Measurements from ENCODE around the gene PLCB1.

The PLCB1 gene

DNA sequence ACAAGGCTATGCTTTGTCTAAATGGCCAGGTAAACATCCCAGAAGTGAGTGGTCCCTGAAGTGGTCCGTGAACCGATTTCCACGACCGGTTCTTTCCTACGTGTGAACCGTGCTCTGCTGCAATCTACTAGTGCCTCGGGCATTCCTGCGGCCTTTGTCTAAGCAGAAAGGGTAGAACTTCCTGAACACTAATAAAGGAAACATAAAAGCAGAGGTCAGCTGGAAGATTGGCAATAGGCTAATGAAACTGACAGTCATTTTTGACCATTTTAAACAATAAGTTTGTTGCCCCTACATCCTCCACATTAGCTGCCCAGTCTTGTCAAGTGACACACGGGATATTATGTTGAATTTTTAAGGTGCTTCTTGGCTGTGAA is 410.0 kb downstream of the PLCB1 start:
- no peaks in the 10 kb centered on the region for H3K9me3 ChIP-seq (ENCODE audit: control insufficient read depth, low read length)
- H3K36me3 ChIP-seq (ENCODE audit: control insufficient read depth, insufficient read depth, low read length): no peaks in the 10 kb centered on the region
- H3K4me1 ChIP-seq (ENCODE audit: control insufficient read depth, insufficient read depth, low read length, poor library complexity, severe bottlenecking): no peaks in the 10 kb centered on the region
- no peak overlapping the region for H3K4me3 ChIP-seq (ENCODE audit: extremely low read depth, insufficient read depth, low read length, poor library complexity, severe bottlenecking)
- H3K27ac ChIP-seq (ENCODE audit: low read depth, low read length, severe bottlenecking): no peak overlapping the region
- 92 to 100% methylated on average over 1 to 4 of the region's 9 CpGs for WGBS, 2 experiments (ENCODE audit: insufficient coverage in 2 of 2)

DNA sequence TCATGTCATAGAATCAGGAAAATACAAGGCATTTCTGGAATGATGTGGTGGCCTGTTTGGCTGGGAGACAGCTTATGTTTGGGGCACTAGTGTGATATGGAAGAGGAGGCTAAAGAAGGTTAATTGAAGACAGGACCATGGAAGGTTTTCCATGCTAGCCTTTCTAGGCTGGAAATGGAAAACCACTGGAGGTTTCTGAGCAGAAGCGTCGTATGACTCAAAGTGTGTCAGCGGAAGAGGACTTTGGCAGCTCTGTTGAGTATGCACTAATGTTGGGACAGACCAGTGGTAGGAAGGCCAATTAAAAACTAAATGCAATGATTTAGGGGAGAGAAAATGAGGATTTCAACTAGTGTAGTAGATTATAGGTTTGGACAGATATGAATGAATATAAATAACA is 413.1 kb downstream of the PLCB1 start:
- Histone ChIP-seq H3K27ac (ENCODE audit: low read depth, low read length, severe bottlenecking) (no peak overlapping the region), H3K36me3 (ENCODE audit: control insufficient read depth, insufficient read depth, low read length) (no peaks in the 10 kb centered on the region), H3K4me3 (ENCODE audit: extremely low read depth, insufficient read depth, low read length, poor library complexity, severe bottlenecking) (no peak overlapping the region), H3K9me3 (ENCODE audit: control insufficient read depth, low read length) (no peaks in the 10 kb centered on the region), H3K4me1 (ENCODE audit: control insufficient read depth, insufficient read depth, low read length, poor library complexity, severe bottlenecking) (no peaks in the 10 kb centered on the region)
- WGBS, 2 experiments (ENCODE audit: insufficient coverage in 2 of 2): 87 to 98% methylated on average over 3 of the region's 3 CpGs

DNA sequence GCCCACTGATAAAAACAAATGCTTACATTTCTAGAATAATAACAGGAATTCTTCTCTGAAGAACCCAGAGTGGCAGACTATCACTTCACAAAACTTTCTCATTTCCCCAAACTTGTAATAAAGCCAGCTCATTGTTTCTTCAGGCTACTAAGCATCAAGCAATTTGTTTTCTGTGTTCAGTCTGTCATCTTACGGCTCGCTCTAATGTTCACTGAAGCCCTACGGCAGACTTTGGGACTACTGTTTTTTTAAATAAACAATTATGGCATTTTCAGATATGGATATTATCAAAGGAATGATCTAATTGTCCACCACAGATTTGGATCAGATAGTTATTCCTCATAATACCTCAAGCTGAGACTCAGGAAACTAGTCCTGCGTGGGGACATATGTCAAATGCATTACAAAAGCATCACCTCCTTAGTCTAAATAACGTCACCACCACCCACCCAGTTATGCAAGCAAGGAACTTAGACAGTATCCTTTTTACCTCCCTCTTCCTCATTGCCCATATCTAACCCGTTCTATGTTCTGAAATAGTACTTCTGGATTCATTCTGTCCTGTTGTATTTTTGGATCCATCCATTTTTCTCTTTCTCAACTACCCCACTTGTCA is 415.1 kb downstream of the PLCB1 start:
- Histone ChIP-seq H3K9me3 (ENCODE audit: control insufficient read depth, low read length) (no peaks in the 10 kb centered on the region), H3K27ac (ENCODE audit: low read depth, low read length, severe bottlenecking) (no peak overlapping the region), H3K36me3 (ENCODE audit: control insufficient read depth, insufficient read depth, low read length) (no peaks in the 10 kb centered on the region), H3K4me1 (ENCODE audit: control insufficient read depth, insufficient read depth, low read length, poor library complexity, severe bottlenecking) (no peaks in the 10 kb centered on the region), H3K4me3 (ENCODE audit: extremely low read depth, insufficient read depth, low read length, poor library complexity, severe bottlenecking) (no peak overlapping the region)
- WGBS, 2 experiments (ENCODE audit: insufficient coverage in 2 of 2): 86 to 89% methylated on average over 2 to 5 of the region's 6 CpGs

DNA sequence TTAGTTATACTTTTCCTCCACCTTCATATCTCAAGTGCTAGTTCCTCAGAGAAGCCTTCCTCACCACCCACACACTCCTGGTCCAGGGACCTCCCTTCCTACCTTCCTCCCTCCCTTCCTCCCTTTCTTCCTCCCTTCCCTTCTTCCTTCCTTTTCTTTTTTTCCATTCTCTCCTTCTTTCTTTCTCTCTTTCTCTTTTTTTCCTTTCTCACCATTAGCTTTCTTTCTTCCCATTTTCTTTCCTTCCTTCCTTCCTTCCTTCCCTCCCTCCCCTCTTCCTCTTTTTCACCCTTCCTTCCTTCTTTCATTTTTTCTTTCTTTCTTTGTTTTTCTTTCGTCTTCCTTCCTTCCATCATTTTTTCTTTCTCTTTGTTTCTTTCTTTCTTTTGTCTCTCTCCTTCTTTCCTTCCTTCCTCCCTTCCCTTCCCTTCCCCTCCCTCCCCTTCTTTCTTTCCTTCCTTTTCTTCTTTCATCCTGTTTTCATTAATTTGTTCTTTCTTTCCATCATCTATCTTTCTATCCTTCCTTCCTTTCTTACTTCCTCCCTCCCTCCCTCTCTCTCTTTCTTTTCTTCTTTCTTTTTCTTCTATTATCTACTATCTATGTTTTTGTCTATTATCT is 416.0 kb downstream of the PLCB1 start:
- H3K36me3 ChIP-seq (ENCODE audit: control insufficient read depth, insufficient read depth, low read length): no peaks in the 10 kb centered on the region
- H3K27ac ChIP-seq (ENCODE audit: low read depth, low read length, severe bottlenecking): no peak overlapping the region
- no peaks in the 10 kb centered on the region for H3K9me3 ChIP-seq (ENCODE audit: control insufficient read depth, low read length)
- H3K4me1 ChIP-seq (ENCODE audit: control insufficient read depth, insufficient read depth, low read length, poor library complexity, severe bottlenecking): no peaks in the 10 kb centered on the region
- H3K4me3 ChIP-seq (ENCODE audit: extremely low read depth, insufficient read depth, low read length, poor library complexity, severe bottlenecking): no peak overlapping the region
- 86 to 89% methylated on average over 1 of the region's 1 CpG for WGBS, 2 experiments (ENCODE audit: insufficient coverage in 2 of 2)

- Histone ChIP-seq H3K4me3 (ENCODE audit: extremely low read depth, insufficient read depth, low read length, poor library complexity, severe bottlenecking) (no peak overlapping the region), H3K36me3 (ENCODE audit: control insufficient read depth, insufficient read depth, low read length) (no peaks in the 10 kb centered on the region), H3K27ac (ENCODE audit: low read depth, low read length, severe bottlenecking) (no peak overlapping the region), H3K9me3 (ENCODE audit: control insufficient read depth, low read length) (no peaks in the 10 kb centered on the region), H3K4me1 (ENCODE audit: control insufficient read depth, insufficient read depth, low read length, poor library complexity, severe bottlenecking) (no peaks in the 10 kb centered on the region)
- WGBS, 2 experiments (ENCODE audit: insufficient coverage in 2 of 2): 81 to 96% methylated on average over 3 of the region's 3 CpGs
These were observed 417.1 kb downstream of the PLCB1 start for GRCh38 chr20:8549192-8549591.

DNA sequence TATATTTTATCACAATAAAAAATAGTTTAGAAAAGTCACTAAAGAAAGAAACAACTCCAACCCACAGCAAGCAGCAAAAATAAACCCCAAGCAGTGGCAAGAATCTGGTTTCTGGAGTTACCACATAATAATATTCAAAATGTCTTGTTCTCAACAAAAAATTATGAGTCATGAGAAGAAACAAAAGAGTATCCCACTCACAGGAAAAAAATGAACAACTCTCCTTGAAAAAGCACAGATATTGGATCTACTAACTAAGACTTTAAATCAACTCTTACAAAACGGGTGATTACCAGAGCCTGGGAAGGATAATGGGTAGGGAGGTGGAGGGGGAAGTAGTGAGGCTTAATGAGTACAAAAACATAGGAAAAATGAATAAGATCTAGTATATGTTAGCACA is 425.6 kb downstream of the PLCB1 start:
- no CpG with 5 or more reads among the region's 1 CpG for WGBS, 2 experiments (ENCODE audit: insufficient coverage in 2 of 2)
- H3K4me1 ChIP-seq (ENCODE audit: control insufficient read depth, insufficient read depth, low read length, poor library complexity, severe bottlenecking): no peaks in the 10 kb centered on the region
- no peaks in the 10 kb centered on the region for H3K36me3 ChIP-seq (ENCODE audit: control insufficient read depth, insufficient read depth, low read length)
- no peaks in the 10 kb centered on the region for H3K9me3 ChIP-seq (ENCODE audit: control insufficient read depth, low read length)
- no peak overlapping the region for H3K27ac ChIP-seq (ENCODE audit: low read depth, low read length, severe bottlenecking)
- no peak overlapping the region for H3K4me3 ChIP-seq (ENCODE audit: extremely low read depth, insufficient read depth, low read length, poor library complexity, severe bottlenecking)

GRCh38 chr20:8562356-8562755 is 430.3 kb downstream of the PLCB1 start:
- WGBS, 2 experiments (ENCODE audit: insufficient coverage in 2 of 2): 83 to 96% methylated on average over 2 of the region's 3 CpGs
- H3K27ac ChIP-seq (ENCODE audit: low read depth, low read length, severe bottlenecking): no peak overlapping the region
- no peaks in the 10 kb centered on the region for H3K36me3 ChIP-seq (ENCODE audit: control insufficient read depth, insufficient read depth, low read length)

DNA sequence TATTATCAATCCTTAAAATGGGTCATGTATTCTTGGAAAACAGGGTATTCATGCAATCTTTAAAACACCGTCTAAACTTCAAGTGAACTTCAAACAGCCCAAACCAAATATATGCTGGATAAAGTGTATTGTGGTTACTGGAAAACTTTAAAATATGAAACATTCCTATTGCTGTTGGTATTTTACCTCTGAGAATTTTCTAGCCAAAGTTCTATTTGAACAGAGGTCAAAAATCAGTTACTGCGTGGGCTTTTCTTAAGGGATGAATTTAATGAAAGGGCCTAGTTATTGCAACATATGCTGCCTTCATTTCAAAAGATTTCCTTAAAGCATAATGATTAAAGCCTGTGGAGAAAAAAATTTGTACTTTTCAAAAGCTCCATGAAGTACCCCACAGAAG is 436.0 kb downstream of the PLCB1 start:
- WGBS, 2 experiments (ENCODE audit: insufficient coverage in 2 of 2): 100% methylated on average over 1 of the region's 2 CpGs; no CpG with 5 or more reads in 1 of the 2 experiments
- Histone ChIP-seq H3K9me3 (ENCODE audit: control insufficient read depth, low read length) (no peaks in the 10 kb centered on the region), H3K4me1 (ENCODE audit: control insufficient read depth, insufficient read depth, low read length, poor library complexity, severe bottlenecking) (no peaks in the 10 kb centered on the region), H3K27ac (ENCODE audit: low read depth, low read length, severe bottlenecking) (no peak overlapping the region), H3K36me3 (ENCODE audit: control insufficient read depth, insufficient read depth, low read length) (no peaks in the 10 kb centered on the region), H3K4me3 (ENCODE audit: extremely low read depth, insufficient read depth, low read length, poor library complexity, severe bottlenecking) (no peak overlapping the region)

More at GRCh38 chr20:8562356-8562755, 430.3 kb downstream of the PLCB1 start:
- no peak overlapping the region for H3K4me3 ChIP-seq (ENCODE audit: extremely low read depth, insufficient read depth, low read length, poor library complexity, severe bottlenecking)
- H3K9me3 ChIP-seq (ENCODE audit: control insufficient read depth, low read length): no peaks in the 10 kb centered on the region
- no peaks in the 10 kb centered on the region for H3K4me1 ChIP-seq (ENCODE audit: control insufficient read depth, insufficient read depth, low read length, poor library complexity, severe bottlenecking)

DNA sequence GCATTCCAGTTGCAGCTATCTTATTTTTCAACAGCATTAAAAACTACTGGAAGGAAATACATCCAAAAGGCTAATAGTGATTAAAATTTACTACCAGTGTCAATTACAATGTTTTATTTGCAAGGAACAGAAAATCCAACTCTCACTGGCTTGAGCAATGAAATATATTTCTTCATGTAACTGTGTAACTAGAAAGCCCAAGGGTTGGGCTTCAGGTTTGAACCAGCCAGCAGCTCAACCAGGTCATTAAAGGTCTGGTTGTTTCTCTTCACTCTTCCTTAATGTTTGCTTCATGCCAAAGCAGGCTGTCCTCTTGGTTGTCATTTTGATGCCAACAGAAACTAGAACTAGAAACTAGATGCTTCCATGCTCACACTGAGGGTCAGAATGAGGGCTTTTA is 437.7 kb downstream of the PLCB1 start:
- Histone ChIP-seq H3K4me1 (ENCODE audit: control insufficient read depth, insufficient read depth, low read length, poor library complexity, severe bottlenecking) (no peaks in the 10 kb centered on the region), H3K27ac (ENCODE audit: low read depth, low read length, severe bottlenecking) (no peak overlapping the region), H3K4me3 (ENCODE audit: extremely low read depth, insufficient read depth, low read length, poor library complexity, severe bottlenecking) (no peak overlapping the region), H3K36me3 (ENCODE audit: control insufficient read depth, insufficient read depth, low read length) (no peaks in the 10 kb centered on the region), H3K9me3 (ENCODE audit: control insufficient read depth, low read length) (no peaks in the 10 kb centered on the region)

- H3K9me3 ChIP-seq (ENCODE audit: control insufficient read depth, low read length): no peaks in the 10 kb centered on the region
- H3K27ac ChIP-seq (ENCODE audit: low read depth, low read length, severe bottlenecking): no peak overlapping the region
- 78 to 86% methylated on average over 1 to 2 of the region's 2 CpGs for WGBS, 2 experiments (ENCODE audit: insufficient coverage in 2 of 2)
- H3K4me1 ChIP-seq (ENCODE audit: control insufficient read depth, insufficient read depth, low read length, poor library complexity, severe bottlenecking): no peaks in the 10 kb centered on the region
- H3K36me3 ChIP-seq (ENCODE audit: control insufficient read depth, insufficient read depth, low read length): no peaks in the 10 kb centered on the region
- no peak overlapping the region for H3K4me3 ChIP-seq (ENCODE audit: extremely low read depth, insufficient read depth, low read length, poor library complexity, severe bottlenecking)
These were observed 439.5 kb downstream of the PLCB1 start for GRCh38 chr20:8571611-8572010.

DNA sequence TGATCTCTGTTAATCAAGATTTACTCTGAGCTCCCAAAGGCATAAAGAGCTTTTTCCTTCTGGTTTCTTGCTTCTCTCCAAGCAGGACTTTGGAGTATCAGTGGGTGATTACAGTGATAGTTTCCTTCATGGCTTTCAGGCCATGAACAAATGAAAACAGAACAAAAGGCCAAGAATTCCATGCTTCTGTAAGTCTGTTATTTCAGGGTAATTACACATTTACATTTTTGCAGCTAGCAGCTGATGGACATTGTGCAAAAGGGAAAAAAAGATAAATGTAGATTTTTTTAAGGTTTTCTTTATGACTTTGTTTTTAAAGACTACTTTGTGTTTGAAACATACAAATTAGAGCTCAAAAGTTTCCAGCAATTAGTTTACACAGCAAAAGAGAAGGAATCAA is 441.6 kb downstream of the PLCB1 start:
- H3K36me3 ChIP-seq (ENCODE audit: control insufficient read depth, insufficient read depth, low read length): no peaks in the 10 kb centered on the region
- no peaks in the 10 kb centered on the region for H3K9me3 ChIP-seq (ENCODE audit: control insufficient read depth, low read length)
- H3K4me3 ChIP-seq (ENCODE audit: extremely low read depth, insufficient read depth, low read length, poor library complexity, severe bottlenecking): no peak overlapping the region
- no peaks in the 10 kb centered on the region for H3K4me1 ChIP-seq (ENCODE audit: control insufficient read depth, insufficient read depth, low read length, poor library complexity, severe bottlenecking)
- H3K27ac ChIP-seq (ENCODE audit: low read depth, low read length, severe bottlenecking): no peak overlapping the region
